Ectodermal cell (in vitro differentiated cells): ENCODE results near the gene RAD51B.

Experiments used
- H3K27ac ChIP-seq: 2 replicates; pipeline ENCODE4 v1.7.0; 2013; ENCODE audit warnings: mild to moderate bottlenecking, low read depth, low read length; ENCODE audit not compliant: insufficient read depth, poor library complexity, severe bottlenecking
- H3K27me3 ChIP-seq: 2 replicates; pipeline ENCODE4 v1.7.0; 2013; ENCODE audit warnings: mild to moderate bottlenecking, low read length; ENCODE audit not compliant: insufficient read depth, control insufficient read depth, poor library complexity, severe bottlenecking
- H3K36me3 ChIP-seq: one replicate; pipeline ENCODE4 v1.7.0; 2013; ENCODE audit warnings: low read length; ENCODE audit not compliant: control insufficient read depth, insufficient read depth
- H3K4me1 ChIP-seq: one replicate; pipeline ENCODE4 v1.7.0; 2013; ENCODE audit warnings: low read length; ENCODE audit not compliant: control insufficient read depth, insufficient read depth
- H3K4me3 ChIP-seq: 2 replicates; pipeline ENCODE4 v1.7.0; 2013; ENCODE audit warnings: low read depth, low read length, control low read depth; ENCODE audit not compliant: insufficient read depth
- H3K9me3 ChIP-seq: 2 replicates; pipeline ENCODE4 v1.7.0; 2013; ENCODE audit warnings: mild to moderate bottlenecking, low read length, moderate library complexity; ENCODE audit not compliant: control insufficient read depth
- WGBS, 2 experiments: methylation state at CpG; one replicate each; pipeline ENCODE4 v1.1.7; 2013; ENCODE audit warnings: missing lambda C conversion rate in 2 of 2; 5-methylcytosine and 5-hydroxymethylcytosine counted together

The RAD51B gene

GRCh38 chr14:68370057-68370360 is 550.4 kb downstream of the RAD51B start:
- H3K27me3 ChIP-seq = no peaks in the 10 kb centered on the region
- no peak overlapping the region for H3K4me3 ChIP-seq
- H3K36me3 ChIP-seq = no peaks in the 10 kb centered on the region
- peaks cover 25% of the 10 kb centered on the region for H3K4me1 ChIP-seq
- no peak overlapping the region for H3K27ac ChIP-seq
- H3K9me3 ChIP-seq = no peaks in the 10 kb centered on the region

- WGBS, 2 experiments = 24 to 25% methylated on average over 2 of the region's 2 CpGs
- Histone ChIP-seq H3K9me3 (no peaks in the 10 kb centered on the region), H3K4me1 (peaks cover 23% of the 10 kb centered on the region), H3K36me3 (no peaks in the 10 kb centered on the region), H3K27ac (no peak overlapping the region), H3K4me3 (no peak overlapping the region), H3K27me3 (no peaks in the 10 kb centered on the region)
Measured at GRCh38 chr14:68372368-68372767, 552.8 kb downstream of the RAD51B start.

GRCh38 chr14:68373124-68373646 is 553.6 kb downstream of the RAD51B start:
- Histone ChIP-seq H3K9me3 (no peaks in the 10 kb centered on the region), H3K4me1 (peaks cover 22% of the 10 kb centered on the region), H3K27me3 (no peaks in the 10 kb centered on the region), H3K36me3 (no peaks in the 10 kb centered on the region), H3K27ac (no peak overlapping the region), H3K4me3 (no peak overlapping the region)
- WGBS, 2 experiments = 94 to 99% methylated on average over 2 of the region's 2 CpGs

- WGBS, 2 experiments = 89 to 92% methylated on average over 1 to 2 of the region's 2 CpGs
- H3K27me3 ChIP-seq = no peaks in the 10 kb centered on the region
- no peaks in the 10 kb centered on the region for H3K36me3 ChIP-seq
- no peaks in the 10 kb centered on the region for H3K9me3 ChIP-seq
- no peak overlapping the region for H3K4me3 ChIP-seq
- peaks cover 22% of the 10 kb centered on the region for H3K4me1 ChIP-seq
- H3K27ac ChIP-seq = no peak overlapping the region
Measured at GRCh38 chr14:68373847-68374444, 554.4 kb downstream of the RAD51B start.

GRCh38 chr14:68374682-68375081 is 555.1 kb downstream of the RAD51B start:
- WGBS, 2 experiments = 89 to 90% methylated on average over 7 of the region's 7 CpGs
- no peak overlapping the region for H3K4me3 ChIP-seq
- no peaks in the 10 kb centered on the region for H3K9me3 ChIP-seq
- peaks cover 22% of the 10 kb centered on the region for H3K4me1 ChIP-seq
- H3K27me3 ChIP-seq = no peaks in the 10 kb centered on the region
- no peaks in the 10 kb centered on the region for H3K36me3 ChIP-seq
- H3K27ac ChIP-seq = no peak overlapping the region

- Histone ChIP-seq H3K9me3 (no peaks in the 10 kb centered on the region), H3K4me3 (no peak overlapping the region), H3K36me3 (no peaks in the 10 kb centered on the region), H3K27ac (no peak overlapping the region), H3K4me1 (peaks cover 22% of the 10 kb centered on the region), H3K27me3 (no peaks in the 10 kb centered on the region)
- WGBS, 2 experiments = 86 to 90% methylated on average over 4 of the region's 4 CpGs
Measured at GRCh38 chr14:68375376-68375775, 555.8 kb downstream of the RAD51B start.

GRCh38 chr14:68376067-68376779 is 556.6 kb downstream of the RAD51B start:
- no peaks in the 10 kb centered on the region for H3K36me3 ChIP-seq
- 85 to 91% methylated on average over 2 of the region's 2 CpGs for WGBS, 2 experiments
- H3K9me3 ChIP-seq = no peaks in the 10 kb centered on the region
- no peaks in the 10 kb centered on the region for H3K27me3 ChIP-seq
- no peak overlapping the region for H3K4me3 ChIP-seq
- H3K27ac ChIP-seq = no peak overlapping the region
- peaks cover 22% of the 10 kb centered on the region for H3K4me1 ChIP-seq

- Histone ChIP-seq H3K4me1 (peaks cover 22% of the 10 kb centered on the region), H3K27ac (no peak overlapping the region), H3K9me3 (no peaks in the 10 kb centered on the region), H3K36me3 (no peaks in the 10 kb centered on the region), H3K27me3 (no peaks in the 10 kb centered on the region), H3K4me3 (no peak overlapping the region)
- WGBS, 2 experiments = 100% methylated on average over 1 of the region's 1 CpG
Measured at GRCh38 chr14:68377006-68377405, 557.4 kb downstream of the RAD51B start.

GRCh38 chr14:68377459-68377858 is 557.9 kb downstream of the RAD51B start:
- H3K4me1 ChIP-seq = peaks cover 19% of the 10 kb centered on the region
- H3K27me3 ChIP-seq = no peaks in the 10 kb centered on the region
- WGBS, 2 experiments = 68 to 76% methylated on average over 8 of the region's 8 CpGs
- H3K4me3 ChIP-seq = no peak overlapping the region
- H3K27ac ChIP-seq = no peak overlapping the region
- H3K36me3 ChIP-seq = no peaks in the 10 kb centered on the region
- no peaks in the 10 kb centered on the region for H3K9me3 ChIP-seq

- Histone ChIP-seq H3K27me3 (no peaks in the 10 kb centered on the region), H3K4me3 (no peak overlapping the region), H3K4me1 (peaks cover 19% of the 10 kb centered on the region), H3K36me3 (no peaks in the 10 kb centered on the region), H3K9me3 (no peaks in the 10 kb centered on the region), H3K27ac (no peak overlapping the region)
- 91 to 97% methylated on average over 6 to 7 of the region's 8 CpGs for WGBS, 2 experiments
Measured at GRCh38 chr14:68379510-68380328, 560.1 kb downstream of the RAD51B start.
